Prostate gland (tissue), 2 donors: ENCODE measurements around the gene ARHGAP42.

Experiments used
- CTCF ChIP-seq, 4 experiments: fragments of 200-600 bp in 2 of 4; fragments of 450-650 bp in 2 of 4; sonication (generic) in 2 of 4; IDR thresholded peaks; 1 replicate in 3 of 4; 2 replicates in 1 of 4; pipeline ENCODE4 v1.5.1; 2016 to 2019; ENCODE audit warnings: antibody characterized with exemption in 4 of 4, mild to moderate bottlenecking in 2 of 4, moderate library complexity in 2 of 4
- POLR2A ChIP-seq: fragments of 450-650 bp; IDR thresholded peaks from one replicate; pipeline ENCODE4 v1.6.1; 2016; ENCODE audit warnings: antibody characterized with exemption, mild to moderate bottlenecking
- POLR2AphosphoS5 ChIP-seq: sonication (generic); formaldehyde crosslinking; IDR thresholded peaks from one replicate; pipeline ENCODE4 v1.6.1; 2017; ENCODE audit warnings: antibody characterized with exemption

- TF ChIP-seq CTCF (IDR thresholded peaks at IDR 0.05) (no peak), POLR2A (no peak), POLR2AphosphoS5 (no peak)
Observed at GRCh38 chr11:100832829-100833228, 145.7 kb downstream of the ARHGAP42 start.
